ENCODE data around the gene MESP2. TPM values are rescaled to one million over a fixed set of nuclear protein-coding genes. Genes with fewer than 3 reads are reported as not detected.
A peak's percentile ranks its signal among the peaks of the same experiment; 100 is the strongest.

Gene MESP2
- total and polyA plus RNA-seq, 9 of the 15 experiments (the other 6 are each of a cell fraction or from before 2014, with no cell fraction given) = 0.08 to 0.82 (median 0.37) TPM

GRCh38 chr15:89797678-89798201 lies 21.6 kb downstream of the MESP2 start (continued):
- TF ChIP-seq CLOCK (CRISPR knock-in tag; IDR thresholded peaks at IDR 0.05; ENCODE audit: borderline replicate concordance) (no peak), EP300 (IDR thresholded peaks at IDR 0.05; ENCODE audit: low read length) (no peak), ESRRA (IDR thresholded peaks at IDR 0.05; ENCODE audit: borderline replicate concordance, low read depth) (peak; percentile 35; the same call in 1 of the 2 replicates), ZFP36 (IDR thresholded peaks at IDR 0.05; ENCODE audit: low read depth, low read length, partially characterized antibody) (no peak), E2F4 (CRISPR knock-in tag; IDR thresholded peaks at IDR 0.05; ENCODE audit: low read depth) (no peak), THAP7 (CRISPR knock-in tag; IDR thresholded peaks at IDR 0.05) (no peak), SIX5 (IDR thresholded peaks at IDR 0.05; ENCODE audit: borderline replicate concordance in 1 of 2, insufficient read depth in 1 of 2, low read depth in 1 of 2, low read length in 2 of 2) (no peak), ZNF395 (CRISPR knock-in tag; IDR thresholded peaks at IDR 0.05) (no peak), TCF3 (CRISPR knock-in tag; IDR thresholded peaks at IDR 0.05) (no peak)
